MG63 (cell line): ENCODE measurements around the gene KNDC1. TPM values are rescaled to one million over a fixed set of nuclear protein-coding genes. Genes with fewer than 3 reads are reported as not detected.

Experiments
- DNase-seq: peaks from one replicate; pipeline ENCODE4 v3.0.0-alpha.2; 2020
- H3K27me3 ChIP-seq: fragments of 250-450 bp; sonication (Bioruptor Pico); 2 replicates; pipeline ENCODE4 v1.5.1; 2020; ENCODE audit warnings: mild to moderate bottlenecking, moderate library complexity
- H3K36me3 ChIP-seq: fragments of 250-450 bp; sonication (Bioruptor Pico); 2 replicates; pipeline ENCODE4 v1.5.1; 2020; ENCODE audit warnings: mild to moderate bottlenecking, moderate library complexity
- H3K4me3 ChIP-seq: fragments of 250-450 bp; sonication (Bioruptor Pico); 2 replicates; pipeline ENCODE4 v1.5.1; 2020; ENCODE audit warnings: mild to moderate bottlenecking, moderate library complexity
- H3K9me3 ChIP-seq: fragments of 250-450 bp; sonication (Bioruptor Pico); 2 replicates; pipeline ENCODE4 v1.5.1; 2020; ENCODE audit warnings: mild to moderate bottlenecking, moderate library complexity
- total RNA-seq: library from RNA; depleted of rRNA; stranded (reverse); fragments of >200 nt; shearing (Covaris generic); gene quantifications from 2 replicates; pipeline ENCODE4 v1.2.3, GENCODE V29; 2014; ENCODE audit warnings: low replicate concordance; rRNA removed

Gene KNDC1
- total RNA-seq, 1 experiment from 2014 or later: 0.92 TPM

- no peaks in the 10 kb centered on the region for H3K36me3 ChIP-seq
- H3K4me3 ChIP-seq: no peak overlapping the region
- H3K9me3 ChIP-seq: no peaks in the 10 kb centered on the region
- no peaks in the 10 kb centered on the region for H3K27me3 ChIP-seq
- no peak for DNase-seq
Observed at GRCh38 chr10:133267829-133268228, 107.8 kb downstream of the KNDC1 start.

DNA sequence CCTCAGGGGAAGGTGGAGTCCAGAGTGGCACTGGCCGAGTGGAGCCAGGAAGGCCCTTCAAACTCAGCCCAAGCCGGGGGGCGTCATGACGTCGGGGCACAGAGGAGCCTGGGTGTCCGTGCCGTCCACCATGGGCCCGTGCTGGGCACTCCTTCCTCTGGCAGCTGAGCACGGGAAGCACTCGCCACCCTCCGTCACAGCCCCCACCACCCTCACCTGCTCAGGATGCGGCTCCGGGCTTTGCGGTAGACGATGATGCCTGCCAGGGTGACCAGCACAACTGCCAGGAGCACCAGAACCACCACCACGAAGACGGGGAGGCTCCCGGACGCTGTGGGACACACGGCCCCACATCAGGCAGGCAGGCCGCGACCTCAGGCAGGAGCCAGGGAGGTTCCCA, 108.5 kb downstream of the KNDC1 start:
- Histone ChIP-seq H3K36me3 (no peaks in the 10 kb centered on the region), H3K9me3 (no peaks in the 10 kb centered on the region), H3K27me3 (no peaks in the 10 kb centered on the region), H3K4me3 (no peak overlapping the region)
- no peak for DNase-seq

- H3K36me3 ChIP-seq: no peaks in the 10 kb centered on the region
- no peaks in the 10 kb centered on the region for H3K27me3 ChIP-seq
- DNase-seq: no peak
- H3K9me3 ChIP-seq: no peaks in the 10 kb centered on the region
- H3K4me3 ChIP-seq: no peak overlapping the region
Observed at GRCh38 chr10:133269367-133269766, 109.3 kb downstream of the KNDC1 start.

- H3K36me3 ChIP-seq: no peaks in the 10 kb centered on the region
- no peaks in the 10 kb centered on the region for H3K27me3 ChIP-seq
- no peak overlapping the region for H3K4me3 ChIP-seq
Observed at GRCh38 chr10:133270204-133270603, 110.2 kb downstream of the KNDC1 start.

DNA sequence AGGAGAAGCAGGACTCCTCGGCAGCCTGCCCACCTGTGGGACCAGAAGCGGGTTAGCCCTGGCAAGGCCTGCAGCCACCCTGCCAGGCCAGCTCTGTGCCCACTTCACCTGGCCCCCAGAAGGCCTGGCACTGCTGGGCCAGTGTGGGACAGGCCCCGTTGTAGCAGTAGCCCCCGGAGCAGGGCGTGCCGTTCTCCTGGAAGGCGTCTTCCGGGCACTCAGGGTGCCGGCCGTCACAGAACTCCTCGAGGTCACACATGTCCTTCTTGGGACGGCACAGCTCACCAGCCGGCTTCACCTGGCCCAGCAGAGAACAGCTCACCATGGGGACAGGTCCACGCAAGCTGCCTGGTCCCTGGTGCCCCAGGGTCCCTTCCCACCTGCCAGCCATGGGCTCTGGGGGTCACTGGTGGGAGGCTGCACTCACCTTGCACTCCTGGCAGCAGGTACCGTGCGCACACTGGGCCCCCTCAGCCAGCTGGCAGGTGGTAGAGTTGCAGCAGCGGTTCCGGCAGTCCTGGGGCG, 110.8 kb downstream of the KNDC1 start:
- no peaks in the 10 kb centered on the region for H3K36me3 ChIP-seq
- no peak for DNase-seq
- H3K9me3 ChIP-seq: no peaks in the 10 kb centered on the region
- no peaks in the 10 kb centered on the region for H3K27me3 ChIP-seq
- no peak overlapping the region for H3K4me3 ChIP-seq

More at GRCh38 chr10:133270204-133270603, 110.2 kb downstream of the KNDC1 start:
- DNase-seq: no peak
- no peaks in the 10 kb centered on the region for H3K9me3 ChIP-seq

GRCh38 chr10:133271521-133272300, 111.7 kb downstream of the KNDC1 start:
- Histone ChIP-seq H3K36me3 (no peaks in the 10 kb centered on the region), H3K9me3 (no peaks in the 10 kb centered on the region), H3K27me3 (no peaks in the 10 kb centered on the region), H3K4me3 (no peak overlapping the region)
- no peak for DNase-seq

GRCh38 chr10:133272301-133272963, 112.4 kb downstream of the KNDC1 start:
- Histone ChIP-seq H3K9me3 (no peaks in the 10 kb centered on the region), H3K4me3 (no peak overlapping the region), H3K27me3 (no peaks in the 10 kb centered on the region), H3K36me3 (no peaks in the 10 kb centered on the region)
- no peak for DNase-seq

GRCh38 chr10:133272964-133273420, 113.0 kb downstream of the KNDC1 start:
- Histone ChIP-seq H3K4me3 (no peak overlapping the region), H3K27me3 (no peaks in the 10 kb centered on the region), H3K9me3 (no peaks in the 10 kb centered on the region), H3K36me3 (no peaks in the 10 kb centered on the region)
- DNase-seq: no peak

- Histone ChIP-seq H3K9me3 (no peaks in the 10 kb centered on the region), H3K27me3 (no peaks in the 10 kb centered on the region), H3K4me3 (no peak overlapping the region), H3K36me3 (no peaks in the 10 kb centered on the region)
- DNase-seq: no peak
Observed at GRCh38 chr10:133273534-133274143, 113.6 kb downstream of the KNDC1 start.

- Histone ChIP-seq H3K36me3 (no peaks in the 10 kb centered on the region), H3K9me3 (no peaks in the 10 kb centered on the region), H3K27me3 (no peaks in the 10 kb centered on the region), H3K4me3 (no peak overlapping the region)
- DNase-seq: no peak
Observed at GRCh38 chr10:133274751-133275683, 115.0 kb downstream of the KNDC1 start.

DNA sequence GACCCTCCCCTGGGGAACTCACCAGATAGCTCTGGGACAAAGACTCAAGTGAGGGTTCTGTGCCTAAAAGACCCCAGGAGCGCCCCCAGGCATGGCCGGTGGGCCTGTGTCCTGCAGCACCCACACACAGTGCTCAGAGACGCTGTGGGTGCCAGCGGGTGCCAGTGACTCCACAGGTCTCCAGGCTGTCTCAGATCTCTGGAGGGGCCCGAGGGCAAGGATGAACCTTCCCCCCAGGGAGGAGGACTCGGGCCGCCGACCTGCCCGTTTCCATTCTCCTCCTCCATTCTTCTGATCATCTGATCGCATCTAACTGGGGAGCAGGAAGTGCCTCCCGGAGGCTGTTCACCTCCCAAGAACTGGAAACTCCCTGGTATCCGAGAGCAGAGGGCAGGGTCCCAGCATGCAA, 115.7 kb downstream of the KNDC1 start:
- Histone ChIP-seq H3K27me3 (no peaks in the 10 kb centered on the region), H3K36me3 (no peaks in the 10 kb centered on the region), H3K9me3 (no peaks in the 10 kb centered on the region), H3K4me3 (no peak overlapping the region)
- DNase-seq: no peak

Other genes with a start within 250 kb of the KNDC1 start
- 0.33 TPM in 1 of 2 replicates, not detected in the other for gene CFAP46, start 217.6 kb upstream of the KNDC1 start, total RNA-seq
- gene ADGRA1, start 72.3 kb upstream of the KNDC1 start, total RNA-seq: not detected in 2 replicates
- gene UTF1, start 70.0 kb downstream of the KNDC1 start, total RNA-seq: not detected in 2 replicates
- not detected in 2 replicates for gene VENTX, start 77.6 kb downstream of the KNDC1 start, total RNA-seq
- gene ADAM8, start 116.6 kb downstream of the KNDC1 start, total RNA-seq: 0.52 and 1.5 TPM in 2 replicates
- 58.6 and 80.8 TPM in 2 replicates for gene TUBGCP2, start 148.7 kb downstream of the KNDC1 start, total RNA-seq
- 42.0 and 75.7 TPM in 2 replicates for gene ZNF511, start 148.7 kb downstream of the KNDC1 start, total RNA-seq
- not detected in 2 replicates for gene CALY, start 176.7 kb downstream of the KNDC1 start, total RNA-seq
- not detected in 2 replicates for gene PRAP1, start 187.2 kb downstream of the KNDC1 start, total RNA-seq
- 10.8 and 50.8 TPM in 2 replicates for gene FUOM, start 197.8 kb downstream of the KNDC1 start, total RNA-seq
- 73.8 and 120 TPM in 2 replicates for gene ECHS1, start 213.1 kb downstream of the KNDC1 start, total RNA-seq
- gene PAOX, start 219.0 kb downstream of the KNDC1 start, total RNA-seq: 0.54 and 0.66 TPM in 2 replicates
- gene MTG1, start 233.9 kb downstream of the KNDC1 start, total RNA-seq: 33.6 and 39.4 TPM in 2 replicates